Measurements from ENCODE around the gene KCNJ6.

The KCNJ6 gene

DNA sequence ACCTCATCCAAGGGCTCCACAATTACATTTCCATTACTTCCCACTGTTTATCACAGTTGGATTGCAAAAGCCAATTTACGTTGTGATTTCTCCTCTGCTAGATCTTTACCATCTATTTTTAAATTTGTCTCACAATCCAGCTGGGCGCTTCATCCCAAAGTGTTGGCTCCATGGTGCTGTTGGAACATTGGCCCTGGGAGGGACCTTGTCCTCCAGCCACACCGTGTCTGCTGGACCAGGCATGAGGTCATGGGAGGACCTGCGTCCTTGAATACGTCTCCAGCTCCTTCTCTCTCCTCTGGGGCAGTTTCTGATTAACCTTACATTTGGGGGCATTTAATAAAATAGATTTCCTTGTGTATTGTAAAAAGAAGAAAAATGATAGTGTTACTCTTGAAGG lies 125.4 kb downstream of the KCNJ6 start:
- Histone ChIP-seq H3K4me1 (ENCODE audit: control insufficient read depth in 1 of 2, insufficient read depth in 1 of 2, low read depth in 1 of 2, low read length in 1 of 2) (peaks cover 0 to 7% of the 10 kb centered on the region in 2 experiments), H3K4me3 (ENCODE audit: low read depth in 1 of 2, low read length in 1 of 2) (no peak overlapping the region), H3K9me3 (no peaks in the 10 kb centered on the region), H3K27me3 (no peaks in the 10 kb centered on the region), H3K36me3 (no peaks in the 10 kb centered on the region), H3K27ac (no peak overlapping the region)
- TF ChIP-seq, protein P1, sequence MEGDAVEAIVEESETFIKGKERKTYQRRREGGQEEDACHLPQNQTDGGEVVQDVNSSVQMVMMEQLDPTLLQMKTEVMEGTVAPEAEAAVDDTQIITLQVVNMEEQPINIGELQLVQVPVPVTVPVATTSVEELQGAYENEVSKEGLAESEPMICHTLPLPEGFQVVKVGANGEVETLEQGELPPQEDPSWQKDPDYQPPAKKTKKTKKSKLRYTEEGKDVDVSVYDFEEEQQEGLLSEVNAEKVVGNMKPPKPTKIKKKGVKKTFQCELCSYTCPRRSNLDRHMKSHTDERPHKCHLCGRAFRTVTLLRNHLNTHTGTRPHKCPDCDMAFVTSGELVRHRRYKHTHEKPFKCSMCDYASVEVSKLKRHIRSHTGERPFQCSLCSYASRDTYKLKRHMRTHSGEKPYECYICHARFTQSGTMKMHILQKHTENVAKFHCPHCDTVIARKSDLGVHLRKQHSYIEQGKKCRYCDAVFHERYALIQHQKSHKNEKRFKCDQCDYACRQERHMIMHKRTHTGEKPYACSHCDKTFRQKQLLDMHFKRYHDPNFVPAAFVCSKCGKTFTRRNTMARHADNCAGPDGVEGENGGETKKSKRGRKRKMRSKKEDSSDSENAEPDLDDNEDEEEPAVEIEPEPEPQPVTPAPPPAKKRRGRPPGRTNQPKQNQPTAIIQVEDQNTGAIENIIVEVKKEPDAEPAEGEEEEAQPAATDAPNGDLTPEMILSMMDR (IDR thresholded peaks at IDR 0.05): no peak

DNA sequence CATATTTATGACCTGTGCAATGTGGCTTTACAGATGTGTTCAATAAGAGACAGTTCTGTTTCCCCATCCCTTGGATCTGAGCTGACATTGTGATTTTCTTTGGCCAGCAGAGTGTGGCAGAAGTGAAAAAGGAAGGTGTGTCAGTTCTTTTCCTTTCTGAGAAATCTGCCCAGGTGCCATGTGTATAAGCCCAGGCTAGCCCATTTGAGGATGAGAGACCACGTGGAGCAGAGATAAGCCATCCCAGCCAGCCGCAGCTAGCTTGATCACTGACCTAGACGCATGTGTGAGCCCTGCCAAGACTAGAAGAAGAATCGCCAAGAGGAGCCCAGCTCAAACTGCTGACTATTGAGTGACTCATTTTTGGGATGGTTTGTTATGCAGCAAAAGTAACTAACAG lies 127.8 kb downstream of the KCNJ6 start:
- Histone ChIP-seq H3K4me3 (ENCODE audit: low read depth in 1 of 2, low read length in 1 of 2) (no peak overlapping the region), H3K4me1 (ENCODE audit: control insufficient read depth in 1 of 2, insufficient read depth in 1 of 2, low read depth in 1 of 2, low read length in 1 of 2) (peaks cover 0 to 7% of the 10 kb centered on the region in 2 experiments), H3K27ac (no peak overlapping the region), H3K27me3 (no peaks in the 10 kb centered on the region), H3K9me3 (no peaks in the 10 kb centered on the region), H3K36me3 (no peaks in the 10 kb centered on the region)
- TF ChIP-seq, protein P1 (IDR thresholded peaks at IDR 0.05): no peak

DNA sequence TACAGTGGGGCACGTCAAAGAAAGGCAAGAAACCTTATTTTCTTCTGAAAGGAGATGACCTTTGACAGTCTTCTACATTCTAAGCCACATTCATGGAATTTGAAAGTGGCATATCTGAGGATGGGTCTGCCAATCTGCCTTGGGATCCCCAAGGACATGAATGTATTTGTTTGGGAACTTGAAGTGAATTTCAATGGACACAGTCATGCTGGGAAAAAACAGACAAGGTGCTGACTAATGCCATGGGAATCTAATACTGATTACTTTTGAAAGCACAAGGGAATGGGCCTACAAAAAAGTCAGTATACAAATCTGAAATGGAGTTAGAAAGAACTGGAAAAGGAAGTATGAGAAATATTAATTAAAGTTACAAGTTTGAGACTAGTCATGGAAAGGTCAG lies 128.8 kb downstream of the KCNJ6 start:
- Histone ChIP-seq H3K4me1 (ENCODE audit: control insufficient read depth in 1 of 2, insufficient read depth in 1 of 2, low read depth in 1 of 2, low read length in 1 of 2) (peaks cover 0 to 4% of the 10 kb centered on the region in 2 experiments), H3K27ac (no peak overlapping the region), H3K27me3 (no peaks in the 10 kb centered on the region), H3K4me3 (ENCODE audit: low read depth in 1 of 2, low read length in 1 of 2) (no peak overlapping the region), H3K36me3 (no peaks in the 10 kb centered on the region), H3K9me3 (no peaks in the 10 kb centered on the region)
- TF ChIP-seq, protein P1 (IDR thresholded peaks at IDR 0.05): no peak

DNA sequence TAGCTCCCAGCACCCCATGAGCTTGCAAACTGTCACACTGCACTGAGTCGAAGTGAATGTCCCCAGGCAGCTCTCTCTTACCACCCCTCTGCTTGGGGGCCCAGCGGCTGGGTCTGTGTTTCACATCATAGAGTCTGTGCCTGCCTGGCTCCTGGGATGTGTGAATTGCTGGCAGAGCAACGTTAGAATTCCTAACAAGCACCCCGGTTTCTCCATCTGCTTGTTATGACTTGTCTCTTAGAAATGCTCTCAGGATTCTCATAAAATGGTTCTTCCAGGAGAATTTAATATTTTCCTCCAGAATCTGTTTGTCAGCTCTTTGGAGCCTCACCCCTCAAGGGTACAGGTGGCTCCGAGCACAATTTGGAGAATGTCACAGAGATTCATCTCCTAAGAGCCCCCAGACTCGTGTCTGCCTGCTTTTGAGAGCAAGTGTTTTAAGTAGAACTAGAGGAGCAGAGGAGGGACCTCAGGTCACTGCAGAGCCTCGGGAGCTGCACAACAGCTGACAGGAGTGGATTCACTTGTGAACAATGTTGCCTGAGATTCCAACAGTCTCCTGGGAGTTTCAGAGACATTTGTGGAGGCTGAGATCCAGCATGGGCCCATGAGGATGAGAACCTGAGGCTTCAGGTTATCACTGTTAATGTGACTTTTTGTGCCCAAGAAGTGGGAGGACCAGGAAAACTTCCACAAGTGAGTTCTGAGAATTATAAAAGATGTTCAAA lies 131.5 kb downstream of the KCNJ6 start:
- Histone ChIP-seq H3K36me3 (no peaks in the 10 kb centered on the region), H3K4me3 (ENCODE audit: low read depth in 1 of 2, low read length in 1 of 2) (no peak overlapping the region), H3K9me3 (no peaks in the 10 kb centered on the region), H3K27ac (no peak overlapping the region), H3K27me3 (no peaks in the 10 kb centered on the region), H3K4me1 (ENCODE audit: control insufficient read depth in 1 of 2, insufficient read depth in 1 of 2, low read depth in 1 of 2, low read length in 1 of 2) (no peaks in the 10 kb centered on the region)
- TF ChIP-seq, protein P1 (IDR thresholded peaks at IDR 0.05): no peak

DNA sequence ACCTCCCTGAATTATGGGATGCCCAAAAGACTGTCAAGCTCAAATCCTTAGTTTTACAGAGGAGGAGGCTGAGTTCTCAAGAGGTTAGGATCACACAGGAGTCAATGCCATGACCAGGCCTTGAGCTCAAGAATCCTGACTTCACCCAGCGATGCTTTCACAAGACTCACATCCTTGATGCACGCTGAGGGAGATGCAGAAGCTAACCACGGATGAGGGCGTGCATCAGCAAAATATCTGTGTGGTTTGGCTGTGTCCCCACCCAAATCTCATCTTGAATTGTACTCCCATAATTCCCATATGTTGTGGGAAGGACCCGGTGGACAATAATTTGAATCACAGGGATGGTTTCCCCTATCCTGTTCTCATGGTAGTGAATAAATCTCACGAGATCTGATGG lies 133.2 kb downstream of the KCNJ6 start:
- TF ChIP-seq, protein P1 (IDR thresholded peaks at IDR 0.05): no peak
- Histone ChIP-seq H3K9me3 (no peaks in the 10 kb centered on the region), H3K27ac (no peak overlapping the region), H3K4me3 (ENCODE audit: low read depth in 1 of 2, low read length in 1 of 2) (no peak overlapping the region), H3K27me3 (no peaks in the 10 kb centered on the region), H3K36me3 (no peaks in the 10 kb centered on the region), H3K4me1 (ENCODE audit: control insufficient read depth in 1 of 2, insufficient read depth in 1 of 2, low read depth in 1 of 2, low read length in 1 of 2) (no peaks in the 10 kb centered on the region)
